Thoracic aorta (tissue), 2 donors: ENCODE measurements around the gene SWAP70. TPM values are rescaled to one million over a fixed set of nuclear protein-coding genes. Genes with fewer than 3 reads are reported as not detected.

Source experiments
- ATAC-seq: fragments of 150-250 bp; one replicate; pipeline ENCODE4 v1.8.0; 2017; ENCODE audit warnings: low read depth; ENCODE audit not compliant: insufficient number of reproducible peaks, low FRiP score
- DNase-seq: peaks from one replicate; pipeline ENCODE4 v3.0.0-alpha.2; 2020; ENCODE audit warnings: low spot score
- H3K27ac ChIP-seq, 2 donors: fragments of 200-600 bp; sonication (generic); 1 replicate in 1 of 2; 2 replicates in 1 of 2; pipeline ENCODE4 v1.5.1; 2016; ENCODE audit warnings: mild to moderate bottlenecking in 2 of 2, moderate library complexity in 2 of 2
- H3K27me3 ChIP-seq: fragments of 200-600 bp; sonication (generic); replicated peaks from 2 replicates; pipeline ENCODE4 v1.6.0; 2016; ENCODE audit warnings: mild to moderate bottlenecking; ENCODE audit not compliant: insufficient read depth
- H3K36me3 ChIP-seq: fragments of 200-600 bp; sonication (generic); one replicate; pipeline ENCODE4 v1.5.1; 2016
- H3K4me1 ChIP-seq, 2 donors: fragments of 200-600 bp; sonication (generic); 1 replicate in 1 of 2; 2 replicates in 1 of 2; pipeline versions ENCODE4 v1.5.1 to v1.6.0; 2016; ENCODE audit warnings: low read depth in 2 of 2, mild to moderate bottlenecking in 1 of 2; ENCODE audit not compliant: control insufficient read depth in 1 of 2
- H3K4me3 ChIP-seq: fragments of 200-600 bp; sonication (generic); 2 replicates; pipeline ENCODE4 v1.5.1; 2016; ENCODE audit warnings: mild to moderate bottlenecking
- H3K9me3 ChIP-seq: fragments of 200-600 bp; sonication (generic); 2 replicates; pipeline ENCODE4 v1.5.1; 2016
- CTCF ChIP-seq: fragments of 200-600 bp; sonication (generic); IDR thresholded peaks from one replicate; pipeline ENCODE4 v1.5.1; 2019; ENCODE audit warnings: antibody characterized with exemption
- total RNA-seq, 2 donors: library from RNA; depleted of rRNA; stranded (reverse); fragments of >200 nt; gene quantifications; one replicate each; pipeline versions ENCODE4 v1.1.0 to v1.2.3, GENCODE V29; 2016

SWAP70 gene
- total RNA-seq, 2 donors from 2014 or later, result 33.4 to 64.6 TPM

- no peaks in the 10 kb centered on the region for H3K36me3 ChIP-seq
- peaks cover 2 to 12% of the 10 kb centered on the region in 2 donors for H3K4me1 ChIP-seq
- H3K27me3 ChIP-seq, result no peaks in the 10 kb centered on the region
- H3K27ac ChIP-seq, result no peak overlapping the region
- no peak overlapping the region for H3K4me3 ChIP-seq
- H3K9me3 ChIP-seq, result no peaks in the 10 kb centered on the region
- DNase-seq, result no peak
- ATAC-seq, result no peak
- TF ChIP-seq CTCF, result no peak
Observed at GRCh38 chr11:9669954-9670353, 6.1 kb downstream of the SWAP70 start.

GRCh38 chr11:9672288-9672916 is 8.5 kb downstream of the SWAP70 start:
- Histone ChIP-seq H3K4me1 (peaks cover 7 to 11% of the 10 kb centered on the region in 2 donors), H3K4me3 (no peak overlapping the region), H3K27me3 (no peaks in the 10 kb centered on the region), H3K27ac (no peak overlapping the region), H3K9me3 (no peaks in the 10 kb centered on the region), H3K36me3 (no peaks in the 10 kb centered on the region)
- no peak for DNase-seq
- ATAC-seq, result no peak
- TF ChIP-seq CTCF, result no peak

GRCh38 chr11:9672918-9673317 is 9.0 kb downstream of the SWAP70 start:
- ATAC-seq (no peak), DNase-seq (no peak)
- H3K27ac ChIP-seq, result no peak overlapping the region
- peaks cover 9 to 13% of the 10 kb centered on the region in 2 donors for H3K4me1 ChIP-seq
- TF ChIP-seq CTCF, result no peak
- H3K9me3 ChIP-seq, result no peaks in the 10 kb centered on the region
- no peaks in the 10 kb centered on the region for H3K27me3 ChIP-seq
- H3K4me3 ChIP-seq, result no peak overlapping the region
- no peaks in the 10 kb centered on the region for H3K36me3 ChIP-seq

GRCh38 chr11:9675691-9676090 is 11.8 kb downstream of the SWAP70 start:
- no peak for ATAC-seq
- Histone ChIP-seq H3K4me1 (peaks cover 12 to 16% of the 10 kb centered on the region in 2 donors), H3K9me3 (no peaks in the 10 kb centered on the region), H3K27ac (no peak overlapping the region), H3K4me3 (no peak overlapping the region), H3K36me3 (no peaks in the 10 kb centered on the region), H3K27me3 (no peaks in the 10 kb centered on the region)
- DNase-seq, result no peak
- TF ChIP-seq CTCF, result no peak

GRCh38 chr11:9677951-9678350 is 14.1 kb downstream of the SWAP70 start:
- ATAC-seq, result no peak
- no peak overlapping the region for H3K27ac ChIP-seq
- H3K36me3 ChIP-seq, result no peaks in the 10 kb centered on the region
- DNase-seq, result no peak
- no peak overlapping the region for H3K4me3 ChIP-seq
- H3K9me3 ChIP-seq, result no peaks in the 10 kb centered on the region
- no peak for TF ChIP-seq CTCF
- peaks cover 12 to 28% of the 10 kb centered on the region in 2 donors for H3K4me1 ChIP-seq
- H3K27me3 ChIP-seq, result no peaks in the 10 kb centered on the region
